PC-9 (cell line): ENCODE results near the gene NLRC4. TPM values are rescaled to one million over a fixed set of nuclear protein-coding genes. Genes with fewer than 3 reads are reported as not detected.

Experiments
- BruUV-seq: library from RNA; stranded (reverse); fragments of 400-500 nt; replicated peaks from 2 replicates; lab custom pipeline; 2021; lab: Mats Ljungman, UMichigan
- CTCF ChIA-PET: fragments of 300-600 bp; sonication (Branson Sonifier 250); formaldehyde crosslinking; loops from one replicate; lab custom pipeline; 2022; ENCODE audit warnings: antibody characterized with exemption; lab: Charles Lee
- POLR2A ChIA-PET: fragments of 300-600 bp; sonication (Branson Sonifier 250); formaldehyde crosslinking; loops from one replicate; lab custom pipeline; 2022; ENCODE audit warnings: antibody characterized with exemption; ENCODE audit not compliant: unreplicated experiment; lab: Charles Lee
- DNase-seq, 2 experiments: peaks; one replicate each; pipeline versions ENCODE4 v3.0.0 to v3.0.0-alpha.2; 2015 to 2022; ENCODE audit warnings: mixed read lengths in 1 of 2
- H2AFZ ChIP-seq: fragments of 200-600 bp; sonication (generic); 2 replicates; pipeline ENCODE4 v1.8.1; 2017; ENCODE audit warnings: antibody characterized with exemption
- H3F3A ChIP-seq: fragments of 200-600 bp; sonication (generic); 2 replicates; pipeline ENCODE4 v1.8.1; 2017; ENCODE audit warnings: antibody characterized with exemption, mild to moderate bottlenecking, low read depth; ENCODE audit not compliant: insufficient read depth
- H3K27ac ChIP-seq: fragments of 200-600 bp; sonication (generic); 2 replicates; pipeline ENCODE4 v1.6.1; 2016; ENCODE audit warnings: mixed run types
- H3K27me3 ChIP-seq: fragments of 200-600 bp; sonication (generic); 2 replicates; pipeline ENCODE4 v1.6.1; 2016; ENCODE audit warnings: low read depth, mixed run types; ENCODE audit not compliant: insufficient read depth
- H3K36me3 ChIP-seq: fragments of 200-600 bp; sonication (generic); 2 replicates; pipeline ENCODE4 v1.6.1; 2016; ENCODE audit warnings: low read depth, mixed run types
- H3K4me1 ChIP-seq: fragments of 200-600 bp; sonication (generic); replicated peaks from 2 replicates; pipeline ENCODE4 v1.6.1; 2016; ENCODE audit warnings: mixed run types; ENCODE audit not compliant: insufficient read depth
- H3K4me2 ChIP-seq: fragments of 200-600 bp; sonication (generic); 2 replicates; pipeline ENCODE4 v1.6.1; 2017; ENCODE audit warnings: mixed run types
- H3K4me3 ChIP-seq: fragments of 200-600 bp; sonication (generic); 2 replicates; pipeline ENCODE4 v1.6.1; 2016; ENCODE audit warnings: mixed run types
- H3K79me2 ChIP-seq: fragments of 200-600 bp; sonication (generic); 2 replicates; pipeline ENCODE4 v1.6.1; 2017; ENCODE audit warnings: low read depth, mixed run types
- H3K9me2 ChIP-seq: fragments of 200-600 bp; sonication (generic); 2 replicates; pipeline ENCODE4 v1.8.1; 2017; ENCODE audit warnings: mild to moderate bottlenecking; ENCODE audit not compliant: insufficient read depth
- H3K9me3 ChIP-seq: fragments of 200-600 bp; sonication (generic); 2 replicates; pipeline ENCODE4 v1.8.1; 2016; ENCODE audit warnings: low read depth; ENCODE audit not compliant: insufficient read depth
- H4K20me1 ChIP-seq: fragments of 200-600 bp; sonication (generic); 2 replicates; pipeline ENCODE4 v1.8.1; 2017; ENCODE audit not compliant: insufficient read depth
- CTCF ChIP-seq: fragments of 200-600 bp; sonication (generic); conservative IDR thresholded peaks from 2 replicates; pipeline ENCODE4 v1.6.1; 2017; ENCODE audit warnings: mixed run types, antibody characterized with exemption, mild to moderate bottlenecking, moderate library complexity
- EZH2 ChIP-seq: fragments of 200-600 bp; sonication (generic); IDR thresholded peaks from 2 replicates; pipeline ENCODE4 v1.8.0; 2017; ENCODE audit warnings: antibody characterized with exemption, low read depth
- intact Hi-C: fragments of 100-400 bp; cut with micrococcal nuclease; formaldehyde crosslinking; loops from one replicate; pipeline ENCODE4 v1.10.0; 2022; ENCODE audit not compliant: unreplicated experiment
- total RNA-seq: library from RNA; stranded (reverse); gene quantifications from 2 replicates; pipeline ENCODE4 v1.2.3, GENCODE V29; 2021

Gene NLRC4
- total RNA-seq, 1 experiment from 2014 or later, result not detected

DNA sequence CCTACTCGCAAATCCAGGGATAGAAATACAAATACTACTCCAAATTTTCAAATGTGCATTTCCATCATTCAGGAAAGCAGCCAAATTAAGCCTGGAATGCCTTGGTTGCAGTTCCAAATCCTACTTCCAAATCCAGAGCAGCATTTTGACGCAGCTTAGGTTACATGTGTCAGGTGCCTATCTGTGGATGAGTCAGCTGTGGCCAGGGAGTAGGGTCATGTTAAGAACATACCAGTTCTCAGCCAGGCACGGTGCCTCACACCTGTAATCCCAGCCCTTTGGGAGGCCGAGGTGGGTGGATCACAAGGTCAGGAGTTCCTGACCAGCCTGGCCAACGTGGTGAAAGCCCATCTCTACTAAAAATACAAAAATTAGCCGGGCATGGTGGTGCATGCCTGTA lies 82.0 kb downstream of the NLRC4 start:
- Histone ChIP-seq H3K36me3 (peaks cover 14% of the 10 kb centered on the region; the same call in 1 of the 2 replicates), H3K27me3 (no peaks in the 10 kb centered on the region), H2AFZ (no peak overlapping the region), H3F3A (peaks cover 6% of the 10 kb centered on the region; the same call in 1 of the 2 replicates), H4K20me1 (peaks cover 7% of the 10 kb centered on the region), H3K4me3 (no peak overlapping the region), H3K9me2 (no peaks in the 10 kb centered on the region), H3K4me2 (no peak overlapping the region), H3K27ac (no peak overlapping the region), H3K9me3 (no peaks in the 10 kb centered on the region), H3K79me2 (no peaks in the 10 kb centered on the region; the same call in 1 of the 2 replicates), H3K4me1 (no peaks in the 10 kb centered on the region)
- no peak for DNase-seq
- TF ChIP-seq CTCF (no peak), EZH2 (no peak)
- intact Hi-C loops, result no loop called here
- ChIA-PET CTCF (no interaction called here), POLR2A (interaction anchor here (0.6 kb wide), 1 partner anchor 143 kb away, joined by 3 read pairs; the partner anchor contains the start of gene DPY30)
- BruUV-seq, result no TSS peak

Other genes with a start within 250 kb of the NLRC4 start
- 89.6 and 109 TPM in 2 replicates for gene DPY30, start 225.1 kb downstream of the NLRC4 start, total RNA-seq
- 17.2 and 19.2 TPM in 2 replicates for gene SPAST, start 201.3 kb downstream of the NLRC4 start, total RNA-seq
- 18.5 and 25.7 TPM in 2 replicates for gene SLC30A6, start 99.0 kb downstream of the NLRC4 start, total RNA-seq
- 40.9 and 42.4 TPM in 2 replicates for gene YIPF4, start 13.0 kb upstream of the NLRC4 start, total RNA-seq
- gene BIRC6, start 92.1 kb upstream of the NLRC4 start, total RNA-seq, result 69.6 and 79.0 TPM in 2 replicates